ENCODE results near the gene ARHGAP10.

DNA sequence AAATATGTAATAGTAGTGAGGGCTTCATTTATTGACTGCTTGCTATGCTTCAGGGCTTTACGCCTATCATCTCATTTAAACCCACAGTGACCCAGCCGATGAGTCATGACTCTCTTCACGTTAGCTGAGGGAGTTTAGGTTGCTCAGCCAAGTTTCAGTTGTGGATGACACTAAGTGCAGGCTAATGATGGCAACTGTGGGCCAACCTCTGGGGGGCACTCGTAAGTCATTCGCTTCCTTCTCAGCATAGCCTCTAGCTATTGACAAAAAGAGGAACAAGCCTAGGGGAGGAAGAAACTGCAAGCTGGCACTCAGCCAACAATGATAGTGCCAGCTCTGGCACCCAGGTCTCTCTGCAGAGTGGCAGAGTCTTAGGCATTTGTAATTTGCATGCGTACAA lies 325.0 kb downstream of the ARHGAP10 start:
- TF ChIP-seq, protein P1, sequence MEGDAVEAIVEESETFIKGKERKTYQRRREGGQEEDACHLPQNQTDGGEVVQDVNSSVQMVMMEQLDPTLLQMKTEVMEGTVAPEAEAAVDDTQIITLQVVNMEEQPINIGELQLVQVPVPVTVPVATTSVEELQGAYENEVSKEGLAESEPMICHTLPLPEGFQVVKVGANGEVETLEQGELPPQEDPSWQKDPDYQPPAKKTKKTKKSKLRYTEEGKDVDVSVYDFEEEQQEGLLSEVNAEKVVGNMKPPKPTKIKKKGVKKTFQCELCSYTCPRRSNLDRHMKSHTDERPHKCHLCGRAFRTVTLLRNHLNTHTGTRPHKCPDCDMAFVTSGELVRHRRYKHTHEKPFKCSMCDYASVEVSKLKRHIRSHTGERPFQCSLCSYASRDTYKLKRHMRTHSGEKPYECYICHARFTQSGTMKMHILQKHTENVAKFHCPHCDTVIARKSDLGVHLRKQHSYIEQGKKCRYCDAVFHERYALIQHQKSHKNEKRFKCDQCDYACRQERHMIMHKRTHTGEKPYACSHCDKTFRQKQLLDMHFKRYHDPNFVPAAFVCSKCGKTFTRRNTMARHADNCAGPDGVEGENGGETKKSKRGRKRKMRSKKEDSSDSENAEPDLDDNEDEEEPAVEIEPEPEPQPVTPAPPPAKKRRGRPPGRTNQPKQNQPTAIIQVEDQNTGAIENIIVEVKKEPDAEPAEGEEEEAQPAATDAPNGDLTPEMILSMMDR (IDR thresholded peaks at IDR 0.05) = peak in 1 of 6 experiments; percentile 15
- no peak for TF ChIP-seq POLR2A (IDR thresholded peaks at IDR 0.05)

All from esophagus squamous epithelium (tissue), 4 donors.